ENCODE results near the gene KRT81. TPM values are rescaled to one million over a fixed set of nuclear protein-coding genes. Genes with fewer than 3 reads are reported as not detected.
"Not testable (repeated sequence)": the region's sequence is repeated elsewhere in the genome, so short reads cannot be mapped to it uniquely, and the experiment has no call there.

KRT81 gene
- polyA plus RNA-seq, 3 donors = not detected

GRCh38 chr12:52278575-52279421 lies 12.5 kb downstream of the KRT81 start:
- DNase-seq (ENCODE audit: low read depth in 3 of 3, low spot score in 2 of 3) = peak in 2 of 3 donors; percentile 42 to 60

DNA sequence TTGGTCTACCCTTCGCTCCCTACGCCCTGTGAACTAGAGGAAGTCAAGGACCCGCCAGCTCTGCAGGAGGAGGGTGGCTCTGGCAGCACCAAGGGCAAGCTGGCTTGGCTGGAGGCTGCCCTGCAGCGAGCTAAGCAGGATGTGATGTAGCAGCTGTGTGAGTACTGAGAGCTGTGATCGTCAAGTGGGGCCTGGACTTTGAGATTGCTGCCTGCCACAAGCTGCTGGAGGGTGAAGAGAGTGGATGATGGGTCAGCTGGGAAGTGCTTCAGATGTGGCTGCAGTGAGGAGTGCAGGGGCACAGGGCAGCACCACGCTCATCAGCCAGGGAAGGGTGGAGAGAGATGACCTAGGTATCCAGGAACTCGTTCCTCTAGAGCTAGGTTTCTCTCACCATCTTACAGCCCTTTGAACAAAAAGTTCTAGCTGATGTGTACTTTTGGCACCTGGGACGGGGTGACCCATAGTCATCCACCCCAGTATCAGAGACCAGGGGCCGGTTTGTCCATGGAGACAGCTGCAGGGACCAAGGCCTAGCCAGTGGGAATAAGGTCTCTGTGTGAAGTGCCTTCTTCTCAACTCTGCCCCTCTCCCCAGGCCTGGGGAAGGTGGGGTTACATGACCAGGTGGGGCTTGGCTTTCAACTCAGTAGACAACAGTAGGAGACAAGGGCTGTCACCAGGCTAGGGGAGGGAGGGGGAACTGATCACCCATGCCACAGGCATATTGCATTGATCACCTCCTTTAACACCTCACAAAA lies 13.7 kb downstream of the KRT81 start:
- no peak for DNase-seq (ENCODE audit: low read depth in 3 of 3, low spot score in 2 of 3)

- no peak for DNase-seq (ENCODE audit: low read depth in 3 of 3, low spot score in 2 of 3)
Measured at GRCh38 chr12:52275686-52276085, 15.6 kb downstream of the KRT81 start.

DNA sequence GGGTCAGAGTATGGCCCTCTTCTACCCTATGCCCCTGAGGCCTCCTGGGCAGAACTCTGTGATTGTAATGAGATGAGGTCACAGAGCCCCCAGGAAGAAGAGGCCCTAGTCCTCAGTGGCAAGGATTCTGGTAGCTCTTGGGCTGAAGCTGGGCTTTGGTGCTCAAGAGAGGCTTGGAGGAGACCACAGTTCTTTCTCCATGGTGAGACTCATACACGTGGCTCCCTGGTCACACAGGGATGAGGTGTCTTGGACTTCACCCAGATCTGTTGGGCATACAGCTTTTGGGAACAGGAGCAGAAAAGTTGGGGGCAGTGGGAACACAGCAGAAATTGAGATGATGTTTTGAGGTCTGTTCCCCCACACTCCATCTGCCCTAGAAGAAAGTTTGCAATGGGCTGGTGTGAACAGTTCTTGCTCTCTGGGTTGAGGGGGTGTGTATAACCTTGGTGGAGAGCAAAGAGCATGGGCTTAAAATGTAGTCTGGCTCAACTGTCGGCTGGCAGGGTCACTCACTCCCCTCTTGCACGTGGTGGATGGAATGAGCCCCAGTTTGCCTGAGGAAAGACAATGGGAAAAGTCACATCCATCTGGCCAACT lies 16.7 kb downstream of the KRT81 start, which contains the start of gene KRT86:
TSS of gene KRT86 (plus strand) at position 125 of the 600 bp plus-strand sequence. CDS start 27,272 bp downstream, outside the sequence.
- no peak for DNase-seq (ENCODE audit: low read depth in 3 of 3, low spot score in 2 of 3)

GRCh38 chr12:52271158-52271557 lies 20.2 kb downstream of the KRT81 start:
- DNase-seq (ENCODE audit: low read depth in 3 of 3, low spot score in 2 of 3) = no peak

- no peak for DNase-seq (ENCODE audit: low read depth in 3 of 3, low spot score in 2 of 3)
Measured at GRCh38 chr12:52270541-52271070, 20.7 kb downstream of the KRT81 start.

DNA sequence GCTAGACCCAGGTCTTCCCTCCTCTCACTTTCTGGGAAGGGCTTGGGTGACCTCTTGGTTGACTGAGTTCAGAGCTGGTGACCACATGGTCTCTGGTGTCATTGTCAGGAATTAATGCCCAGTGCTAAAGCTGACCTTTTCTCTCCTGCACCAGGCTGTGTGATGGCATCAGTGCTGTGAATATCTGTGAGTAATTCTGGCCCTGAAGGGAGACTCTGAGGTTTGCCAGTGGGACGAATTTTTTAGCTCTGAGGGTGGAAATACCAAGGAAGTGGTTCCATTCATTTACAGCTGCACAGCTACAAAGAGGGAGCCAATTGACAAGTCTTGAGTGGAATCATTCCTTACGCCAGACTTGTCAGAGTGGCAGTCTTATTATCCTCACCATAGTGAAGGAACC lies 23.1 kb downstream of the KRT81 start:
- no peak for DNase-seq (ENCODE audit: low read depth in 3 of 3, low spot score in 2 of 3)

DNA sequence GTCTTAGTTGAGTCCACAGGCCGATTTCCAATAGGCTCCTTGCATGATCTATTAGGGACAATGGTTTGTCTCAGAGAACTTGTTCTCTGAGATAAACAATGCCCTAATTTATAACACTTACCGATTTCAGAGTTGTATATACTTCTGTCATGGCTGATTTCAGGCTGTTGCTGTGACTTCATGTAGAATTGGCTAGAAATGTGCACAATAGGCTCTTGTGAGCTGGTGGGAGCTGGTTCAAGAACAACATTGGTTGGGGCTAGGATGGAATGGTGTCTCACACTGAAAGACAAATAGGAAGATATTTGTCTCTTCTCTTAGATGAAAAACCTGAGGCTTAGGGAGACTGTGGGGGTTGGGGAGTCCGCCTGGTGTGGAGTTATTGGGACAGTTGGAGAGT lies 23.6 kb downstream of the KRT81 start:
- DNase-seq (ENCODE audit: low read depth in 3 of 3, low spot score in 2 of 3) = no peak

GRCh38 chr12:52267266-52267665 lies 24.1 kb downstream of the KRT81 start:
- DNase-seq (ENCODE audit: low read depth in 3 of 3, low spot score in 2 of 3) = no peak

GRCh38 chr12:52266514-52266913 lies 24.8 kb downstream of the KRT81 start:
- no peak for DNase-seq (ENCODE audit: low read depth in 3 of 3, low spot score in 2 of 3)

DNA sequence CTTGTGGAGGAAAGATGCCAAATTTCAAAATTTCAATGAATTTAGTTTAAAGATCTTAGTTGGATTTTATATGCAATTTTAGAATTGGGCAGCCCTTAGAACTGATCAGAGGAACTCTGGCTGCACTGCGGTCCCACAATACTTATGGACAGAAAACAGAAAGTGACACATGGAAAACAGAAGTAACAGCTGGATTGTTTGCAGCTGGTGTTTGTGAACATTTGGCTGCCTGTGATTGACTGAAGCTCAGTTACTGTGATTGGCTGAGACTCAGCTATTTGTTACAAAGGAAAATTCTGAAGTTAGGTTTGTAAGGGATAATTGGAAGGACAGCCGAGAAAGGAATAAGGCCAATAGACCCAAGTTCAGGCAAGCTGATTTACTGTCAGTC lies 26.9 kb downstream of the KRT81 start:
- no peak for DNase-seq (ENCODE audit: low read depth in 3 of 3, low spot score in 2 of 3)

DNA sequence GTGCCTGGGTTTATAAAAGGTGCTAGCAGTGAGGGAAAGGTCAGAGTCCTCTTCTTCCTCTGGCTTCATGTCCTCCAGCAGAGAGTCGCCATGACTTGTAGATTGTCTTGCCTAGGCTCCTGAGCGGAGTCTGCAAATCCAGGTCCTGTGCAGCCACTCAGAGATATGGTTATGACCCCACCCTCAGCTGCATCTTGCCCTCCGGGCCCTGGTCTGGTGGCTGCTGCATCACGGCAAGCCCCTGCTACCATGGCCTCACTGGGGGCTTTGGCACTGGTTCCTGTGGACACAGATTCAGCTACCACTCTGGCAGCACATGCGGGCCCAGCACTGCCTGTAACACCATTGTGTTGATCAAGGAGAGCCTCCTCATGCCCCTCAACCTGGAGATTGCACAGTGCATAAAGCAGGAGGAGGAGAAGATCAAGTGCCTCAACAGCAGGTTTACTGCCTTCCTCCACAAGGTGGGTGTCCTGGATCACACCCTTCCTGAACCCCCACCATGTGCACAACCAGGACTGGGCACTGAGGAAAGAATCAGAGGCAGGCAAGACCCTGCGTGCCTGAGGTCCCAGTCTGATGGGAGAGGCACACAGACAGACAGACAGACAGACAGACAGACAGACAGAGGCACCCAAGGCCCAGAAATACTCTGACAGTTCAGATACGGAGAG lies 27.4 kb downstream of the KRT81 start:
- DNase-seq (ENCODE audit: low read depth in 3 of 3, low spot score in 2 of 3) = no peak

- DNase-seq (ENCODE audit: low read depth in 3 of 3, low spot score in 2 of 3) = no peak
Measured at GRCh38 chr12:52262286-52262685, 29.0 kb downstream of the KRT81 start.

- no peak for DNase-seq (ENCODE audit: low read depth in 3 of 3, low spot score in 2 of 3)
Measured at GRCh38 chr12:52261208-52261484, 30.2 kb downstream of the KRT81 start.

DNA sequence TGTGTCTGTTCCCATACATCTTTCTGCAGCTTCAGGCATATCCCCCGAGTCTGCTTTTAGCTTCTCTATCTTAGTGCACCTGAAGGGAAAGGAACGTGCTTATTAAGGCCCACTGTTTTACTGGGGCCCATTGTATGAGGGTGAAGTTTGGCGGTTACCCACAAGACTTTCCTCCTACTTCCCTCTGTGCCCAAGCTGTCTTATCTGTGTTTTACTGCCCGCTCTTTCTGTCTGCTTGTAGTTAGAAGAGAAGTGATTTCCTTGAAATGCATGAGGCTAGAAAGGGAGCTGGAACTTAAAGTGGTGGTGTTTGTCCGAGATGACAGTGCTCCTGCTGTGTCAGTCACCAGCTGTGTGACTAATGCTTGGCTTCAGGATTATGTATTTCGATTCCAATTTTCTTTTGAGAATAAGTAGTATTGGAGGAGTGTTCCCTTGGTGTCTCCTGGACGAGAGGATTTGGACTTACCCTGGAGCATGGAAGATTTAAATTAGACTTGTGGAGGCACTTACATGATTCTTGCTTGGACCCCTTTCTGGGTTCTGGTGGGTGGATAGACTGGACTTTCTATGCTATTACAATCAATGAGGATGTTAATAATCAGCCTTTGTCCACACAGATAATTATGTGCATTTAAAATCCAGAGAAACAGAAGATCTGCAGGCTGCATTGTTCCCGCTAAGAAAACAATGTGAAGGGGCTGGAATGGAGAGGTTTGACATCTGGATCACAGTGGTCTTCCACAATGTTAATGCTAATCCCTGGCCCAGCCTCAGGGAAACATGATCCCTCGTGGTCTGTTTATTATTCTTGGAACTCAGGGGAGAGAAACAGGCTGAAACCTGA lies 30.8 kb downstream of the KRT81 start:
- no peak for DNase-seq (ENCODE audit: low read depth in 3 of 3, low spot score in 2 of 3)

DNA sequence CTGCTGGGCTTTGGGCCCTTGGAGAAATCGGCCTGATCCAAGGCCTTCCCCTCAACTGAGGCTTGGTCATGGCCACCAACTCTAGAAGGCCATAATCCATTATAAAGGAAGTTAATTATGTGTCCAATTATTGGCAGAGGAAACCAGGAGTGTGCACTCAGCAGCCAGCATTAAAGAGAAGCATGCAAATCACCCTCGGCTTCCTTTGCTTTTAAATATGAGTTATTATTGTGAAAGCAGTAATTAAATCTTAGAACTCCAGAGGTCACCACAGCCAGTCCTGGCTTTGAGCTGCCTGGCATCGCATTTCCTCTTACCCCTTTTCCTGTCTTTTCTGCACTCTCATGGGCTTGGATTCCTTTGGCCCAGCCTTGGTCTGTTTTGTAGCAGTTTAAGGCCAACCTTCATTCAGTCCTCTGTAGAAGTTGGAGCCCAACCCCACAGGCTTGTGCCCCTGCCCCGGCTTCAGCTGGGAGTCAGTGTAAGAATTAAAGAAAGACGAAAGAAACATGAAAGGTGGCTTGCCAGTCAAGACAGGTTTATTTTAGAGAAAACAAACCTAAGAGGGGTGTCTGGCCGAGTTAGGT lies 31.6 kb downstream of the KRT81 start:
- no peak for DNase-seq (ENCODE audit: low read depth in 3 of 3, low spot score in 2 of 3)

- no peak for DNase-seq (ENCODE audit: low read depth in 3 of 3, low spot score in 2 of 3)
Measured at GRCh38 chr12:52258335-52258901, 32.9 kb downstream of the KRT81 start.

DNA sequence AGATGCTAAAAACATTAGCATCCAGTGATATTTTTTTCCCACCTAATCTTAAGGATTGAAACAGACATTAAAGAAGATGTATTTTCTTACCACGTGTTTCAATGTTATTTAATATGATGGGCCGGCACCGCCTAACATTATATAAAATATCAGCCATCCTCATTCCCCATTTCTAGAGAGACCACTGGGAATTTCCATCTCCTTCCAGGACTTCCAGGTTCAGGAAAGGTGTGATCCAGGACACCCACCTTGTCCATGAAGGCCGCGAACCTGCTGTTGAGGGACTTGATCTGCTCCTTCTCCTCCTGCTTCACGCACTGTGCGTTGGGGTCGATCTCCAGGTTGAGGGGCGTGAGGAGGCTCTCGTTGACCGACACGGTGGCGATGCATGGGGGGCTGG lies 33.4 kb downstream of the KRT81 start:
- DNase-seq (ENCODE audit: low read depth in 3 of 3, low spot score in 2 of 3) = not testable (repeated sequence)

DNA sequence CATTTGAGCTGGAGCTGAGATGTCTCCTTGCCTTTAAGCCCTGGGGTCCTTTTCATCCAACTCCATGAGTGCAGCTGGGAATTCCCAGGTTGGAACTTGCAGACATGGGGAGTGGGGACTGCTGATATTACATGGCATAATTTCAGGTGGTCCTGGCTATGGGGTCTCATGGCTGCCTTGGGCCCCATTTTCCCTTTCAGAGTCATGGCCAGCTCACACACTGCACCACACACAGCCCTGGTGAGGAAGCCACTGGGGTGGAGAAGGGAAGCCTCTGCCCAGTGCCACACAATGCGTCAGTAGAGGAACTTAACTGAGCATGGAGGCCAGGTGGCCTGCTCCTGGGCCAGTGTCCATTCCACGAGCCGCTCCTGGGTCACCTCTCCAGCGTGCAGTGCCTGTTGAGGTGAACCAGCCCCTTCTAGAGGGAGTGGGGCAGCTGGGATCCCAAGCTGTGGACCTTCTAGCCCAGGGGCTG lies 34.2 kb downstream of the KRT81 start:
- no peak for DNase-seq (ENCODE audit: low read depth in 3 of 3, low spot score in 2 of 3)

Measured in right renal cortex interstitium (tissue), 3 donors.